GM19240 (cell line): ENCODE measurements around the gene KCNH6.

Experiments used
- DNase-seq: peaks from one replicate; pipeline ENCODE4 v3.0.0; 2011; ENCODE audit warnings: low spot score; ENCODE audit not compliant: insufficient read length

KCNH6 gene

DNA sequence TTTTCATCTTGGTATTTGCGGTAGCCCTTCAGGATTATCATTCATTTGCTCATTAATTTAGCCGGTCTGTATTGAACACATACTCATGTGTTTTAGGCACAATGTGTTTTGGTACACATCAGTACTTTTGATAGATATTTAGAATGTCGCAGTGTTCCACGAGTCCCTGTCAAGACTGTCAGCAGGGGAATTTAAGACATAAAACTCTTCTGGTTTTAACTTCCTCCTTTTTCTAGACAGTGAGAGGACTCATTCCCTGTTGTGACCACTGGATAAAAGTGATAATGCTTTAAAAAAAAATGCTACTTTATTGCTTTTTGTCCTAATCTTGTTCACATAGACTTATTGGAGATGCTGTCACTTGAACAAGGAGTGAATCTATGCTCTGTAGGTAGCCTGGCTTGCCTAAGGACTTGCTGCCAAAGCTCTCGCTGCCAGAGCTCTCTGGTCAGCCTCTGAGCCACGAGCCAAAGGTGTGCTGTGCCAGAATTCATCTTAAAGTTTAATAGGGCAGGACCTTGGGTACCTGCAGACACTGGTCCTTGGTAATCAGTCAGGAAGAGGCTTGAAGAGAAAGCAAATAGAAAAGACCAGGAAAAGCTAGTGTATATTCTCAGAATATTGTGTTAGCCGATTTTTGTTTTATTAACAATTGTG lies 32.5 kb downstream of the KCNH6 start:
- no peak for DNase-seq

DNA sequence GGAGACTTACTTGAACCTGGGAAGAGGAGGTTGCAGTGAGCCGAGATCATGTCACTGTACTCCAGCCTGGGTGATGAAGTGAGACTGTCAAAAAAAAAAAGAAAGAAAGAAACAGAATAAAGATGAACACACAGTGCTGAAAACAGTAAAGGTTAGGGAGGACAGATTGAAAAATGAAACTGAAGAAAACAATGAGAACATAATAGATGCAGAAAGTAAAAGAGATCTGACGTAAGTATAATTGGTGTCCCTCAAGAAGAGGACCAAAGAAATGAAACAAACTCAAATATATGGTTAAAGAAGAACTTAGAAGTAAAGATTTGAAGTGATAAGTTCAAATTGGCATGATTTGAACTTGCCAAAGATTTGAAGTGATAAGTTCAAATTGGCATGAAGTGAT lies 34.3 kb downstream of the KCNH6 start:
- no peak for DNase-seq

DNA sequence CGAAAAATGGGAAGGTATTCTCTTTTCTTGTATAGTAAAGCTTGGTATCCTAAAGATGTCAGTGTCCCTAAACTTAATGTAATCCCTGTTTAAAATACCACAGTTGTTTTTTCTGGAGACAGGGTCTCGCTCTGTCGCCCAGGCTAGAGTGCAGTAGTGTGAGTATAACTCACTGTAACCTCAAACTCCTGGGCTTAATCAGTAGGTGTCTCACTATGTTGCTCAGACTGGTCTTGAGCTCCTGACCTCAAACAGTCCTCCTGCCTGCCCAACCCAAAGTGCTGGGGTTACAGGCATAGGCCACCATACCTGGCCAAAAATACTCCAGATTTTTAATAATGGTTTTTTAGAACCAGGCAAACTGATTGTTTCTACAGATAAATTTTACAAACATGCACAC lies 35.3 kb downstream of the KCNH6 start:
- no peak for DNase-seq

DNA sequence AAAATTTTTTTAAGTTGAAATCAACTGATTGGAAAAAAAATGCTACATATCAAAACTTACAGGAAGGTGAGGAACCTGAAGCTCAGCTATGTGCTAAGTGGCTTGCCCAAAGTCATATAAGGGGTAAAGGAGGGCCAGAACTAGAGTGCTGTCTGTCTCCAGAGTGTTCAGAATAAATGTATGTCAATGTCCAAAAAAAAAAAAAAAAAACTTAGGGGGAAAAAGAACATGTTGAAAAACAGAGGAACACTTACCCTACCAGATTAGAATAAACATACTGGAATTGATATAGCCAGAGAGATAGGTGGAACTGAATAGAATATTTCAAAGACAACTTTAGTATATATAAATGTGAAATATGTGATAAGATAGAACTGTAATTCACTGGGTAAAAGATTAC lies 38.7 kb downstream of the KCNH6 start:
- no peak for DNase-seq

DNA sequence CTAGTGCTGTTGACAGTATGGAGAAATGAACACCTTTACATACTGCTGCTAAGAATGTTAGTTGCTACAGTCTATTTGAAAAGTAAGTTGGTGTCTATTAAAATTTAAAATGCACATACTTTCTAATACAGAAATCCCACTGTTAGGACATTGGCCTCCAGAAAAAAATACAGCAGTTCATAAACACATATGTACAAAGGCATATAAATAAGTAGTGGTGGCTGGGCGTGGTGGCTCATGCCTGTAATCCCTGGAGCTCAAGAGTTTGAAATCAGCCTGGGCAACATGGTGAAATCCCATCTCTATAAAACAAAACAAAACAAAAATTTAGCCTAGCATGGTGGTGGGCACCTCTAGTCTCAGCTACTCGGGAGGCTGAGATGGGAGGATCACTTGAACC lies 40.2 kb downstream of the KCNH6 start:
- DNase-seq, result no peak

DNA sequence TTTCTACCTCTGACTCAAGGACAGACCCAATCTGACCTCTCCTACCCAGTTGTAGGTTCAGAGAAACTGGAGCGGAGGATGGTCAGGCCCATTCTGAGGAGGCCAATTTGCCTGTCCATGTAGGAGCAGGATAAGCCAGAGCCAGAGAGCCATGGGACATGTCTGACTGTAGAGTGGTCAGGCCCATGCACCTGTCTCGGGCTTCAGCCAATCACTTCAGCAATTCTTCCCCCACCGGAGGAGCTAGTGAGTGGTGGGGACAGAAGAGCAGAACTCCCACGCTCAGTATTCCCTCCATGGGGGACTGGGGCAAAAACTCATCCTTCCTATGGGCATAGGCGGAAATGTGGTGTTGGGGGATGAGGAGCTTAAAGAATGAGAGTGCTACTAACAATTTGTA lies 41.4 kb downstream of the KCNH6 start:
- DNase-seq, result no peak

DNA sequence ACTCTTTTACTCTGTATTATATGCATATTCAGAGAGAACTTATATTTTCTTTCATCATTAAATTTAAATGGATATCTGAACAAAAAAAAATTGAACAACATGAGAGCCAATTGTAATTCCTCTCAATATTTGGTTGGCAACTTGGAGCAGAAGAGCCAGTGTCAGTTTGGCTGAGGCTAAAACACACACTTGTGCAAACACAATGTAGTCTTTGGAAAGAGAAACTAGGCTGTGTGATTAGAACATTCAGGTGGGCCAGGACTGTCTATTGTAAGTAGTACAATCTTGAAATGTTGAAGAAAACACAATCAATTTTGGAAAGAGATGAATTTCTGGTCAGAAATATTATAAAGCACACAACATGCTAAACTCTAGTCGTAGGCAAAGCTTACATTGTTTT lies 44.1 kb downstream of the KCNH6 start:
- DNase-seq, result no peak

DNA sequence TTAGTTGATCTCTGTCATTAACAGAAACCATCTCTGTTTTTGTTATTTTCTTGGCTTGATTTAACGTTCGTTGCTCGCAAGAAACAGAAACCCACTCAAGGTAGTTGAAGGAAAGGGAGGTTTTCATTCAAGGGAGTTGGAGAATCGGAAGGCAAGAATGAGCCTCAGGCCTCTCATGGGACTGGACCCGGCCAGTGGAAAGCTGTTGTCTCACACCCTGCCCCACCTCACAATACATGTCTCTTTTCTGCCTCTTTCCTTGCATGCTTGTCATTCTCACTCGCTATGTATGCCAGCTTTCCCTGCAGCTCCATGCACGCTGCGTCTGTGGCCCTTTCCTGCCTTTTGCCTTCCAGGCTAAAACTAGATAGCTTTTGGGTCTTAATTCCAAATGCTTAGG lies 45.4 kb downstream of the KCNH6 start:
- no peak for DNase-seq

DNA sequence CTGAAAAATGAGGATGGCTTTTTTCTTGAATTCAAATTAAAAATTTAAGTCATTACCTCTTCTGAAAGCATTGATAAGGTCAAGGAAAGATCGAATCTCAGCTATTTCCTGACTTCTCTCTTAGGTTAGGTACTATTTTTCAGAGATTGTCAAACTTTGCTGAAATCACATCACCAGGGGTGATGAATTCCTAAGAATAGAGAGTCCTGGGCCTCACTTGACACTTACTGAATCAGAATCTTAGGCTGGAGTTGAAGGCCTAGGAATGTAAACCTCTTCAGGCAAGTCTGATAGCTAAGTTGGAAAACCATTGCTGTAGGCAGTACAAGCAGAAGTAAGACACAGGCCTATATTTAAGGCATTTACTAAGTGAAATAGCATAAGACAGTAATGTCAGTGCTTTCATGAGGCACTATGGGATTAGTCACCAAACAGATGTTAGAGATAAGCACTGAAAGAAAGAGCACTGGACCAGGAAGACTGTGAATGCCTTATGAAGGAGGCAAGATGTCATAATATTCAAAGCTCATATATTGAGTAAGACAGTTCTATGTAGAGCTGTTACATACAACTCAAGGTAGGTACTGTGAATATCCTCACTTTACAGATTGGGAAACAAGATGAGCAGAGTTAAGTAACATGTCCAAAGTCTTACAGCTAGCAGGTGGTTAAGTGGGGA lies 48.6 kb downstream of the KCNH6 start:
- no peak for DNase-seq

DNA sequence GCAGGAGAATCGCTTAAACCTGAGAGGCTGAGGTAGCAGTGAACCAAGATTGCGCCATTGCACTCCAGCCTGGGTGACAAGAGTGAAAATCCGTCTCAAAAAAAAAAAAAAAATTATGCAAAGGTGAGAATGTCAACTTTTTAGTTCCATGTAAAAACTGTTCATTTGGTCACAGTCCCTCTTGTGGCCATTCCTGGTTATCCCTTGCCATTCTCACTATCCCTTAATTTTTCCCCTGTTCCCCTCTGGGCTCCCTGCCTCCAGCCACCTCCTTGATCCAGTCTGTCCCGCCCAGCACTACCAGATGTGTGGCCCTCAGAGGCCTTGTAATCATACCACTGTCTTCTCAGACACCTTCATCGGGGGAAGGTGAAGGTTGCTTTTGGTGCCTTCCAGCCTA lies 50.5 kb downstream of the KCNH6 start:
- DNase-seq, result no peak

DNA sequence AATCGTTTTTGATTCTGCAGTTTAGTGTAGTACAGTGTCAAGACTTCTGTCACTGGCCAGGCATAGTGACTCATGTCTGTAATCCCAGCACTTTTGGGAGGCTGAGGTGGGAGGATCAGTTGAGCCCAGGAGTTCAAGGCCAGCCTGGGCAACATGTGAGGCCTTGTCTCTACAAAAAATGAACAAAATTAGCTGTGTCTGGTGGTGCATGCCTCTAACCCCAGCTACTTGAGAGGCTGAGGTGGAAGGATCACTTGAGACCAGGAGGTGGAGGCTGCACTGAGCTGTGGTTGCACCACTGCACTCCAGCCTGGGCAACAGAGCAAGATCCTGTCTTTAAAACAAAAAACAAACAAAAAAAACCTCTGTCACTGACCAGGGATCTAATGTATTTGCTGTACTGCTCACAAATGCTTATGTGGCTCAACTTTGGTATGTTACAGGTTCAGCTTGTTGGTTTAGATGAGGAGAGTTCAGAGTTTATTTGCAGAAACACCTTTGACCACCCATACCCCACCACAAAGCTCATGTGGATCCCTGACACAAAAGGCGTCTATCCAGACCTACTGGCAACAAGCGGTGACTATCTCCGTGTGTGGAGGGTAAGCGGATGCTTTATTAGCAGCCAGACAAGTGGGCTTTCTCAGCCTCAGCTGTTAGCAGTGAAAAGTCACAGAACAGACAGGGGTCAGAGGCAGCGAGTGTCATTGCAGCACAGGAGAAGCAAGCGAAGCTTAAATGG lies 55.0 kb downstream of the KCNH6 start:
- no peak for DNase-seq

DNA sequence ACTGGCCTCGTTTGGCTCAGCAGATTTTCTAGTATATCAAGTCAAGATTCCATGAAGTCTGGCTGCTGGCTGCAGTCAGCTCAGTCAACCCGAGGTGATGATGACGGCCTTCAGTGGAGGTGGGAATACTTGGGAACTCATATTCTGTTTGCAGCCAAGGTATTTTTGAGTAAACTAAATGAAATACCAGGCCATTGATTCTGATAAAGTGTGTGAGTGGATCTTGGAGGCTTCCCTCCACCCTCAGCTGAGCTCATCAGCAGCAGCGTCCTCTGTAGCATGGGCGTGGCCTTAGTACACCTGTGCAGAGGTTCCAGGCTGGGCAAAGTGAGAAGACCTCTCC lies 55.6 kb downstream of the KCNH6 start:
- DNase-seq, result no peak

DNA sequence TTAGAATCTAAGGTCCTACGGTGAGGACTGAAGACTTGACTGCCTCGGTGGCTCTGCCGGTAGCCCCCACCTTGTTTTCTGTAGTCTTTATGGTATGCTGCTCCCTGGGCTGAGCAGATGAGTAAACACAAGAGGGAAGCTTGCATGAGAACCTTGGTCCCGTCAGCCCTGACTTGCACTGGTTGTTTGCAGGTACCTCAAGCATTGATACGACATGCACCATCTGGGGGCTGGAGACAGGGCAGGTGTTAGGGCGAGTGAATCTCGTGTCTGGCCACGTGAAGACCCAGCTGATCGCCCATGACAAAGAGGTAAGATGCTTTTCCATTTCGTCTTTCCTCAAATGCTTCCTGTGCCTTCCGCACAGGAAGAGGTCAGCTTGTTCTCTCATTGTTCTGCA lies 56.5 kb downstream of the KCNH6 start:
- no peak for DNase-seq

DNA sequence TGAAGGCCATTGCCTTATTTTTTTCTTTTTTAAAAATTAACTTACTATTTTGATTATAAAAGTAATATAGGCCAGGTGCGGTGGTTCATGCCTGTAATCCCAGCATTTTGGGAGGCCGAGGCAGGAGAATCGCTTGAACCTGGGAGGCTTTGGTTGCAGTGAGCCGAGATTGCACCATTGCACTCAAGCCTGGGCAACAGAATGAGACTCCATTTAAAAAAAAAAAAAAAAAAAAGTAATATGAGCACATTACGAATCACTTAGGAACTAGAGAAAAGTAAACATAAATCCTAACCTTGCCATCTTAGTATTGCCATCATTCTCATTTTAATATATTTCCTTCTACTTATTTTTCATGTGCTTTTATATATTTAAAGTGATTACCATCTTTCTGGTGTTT lies 64.6 kb downstream of the KCNH6 start:
- DNase-seq, result no peak

DNA sequence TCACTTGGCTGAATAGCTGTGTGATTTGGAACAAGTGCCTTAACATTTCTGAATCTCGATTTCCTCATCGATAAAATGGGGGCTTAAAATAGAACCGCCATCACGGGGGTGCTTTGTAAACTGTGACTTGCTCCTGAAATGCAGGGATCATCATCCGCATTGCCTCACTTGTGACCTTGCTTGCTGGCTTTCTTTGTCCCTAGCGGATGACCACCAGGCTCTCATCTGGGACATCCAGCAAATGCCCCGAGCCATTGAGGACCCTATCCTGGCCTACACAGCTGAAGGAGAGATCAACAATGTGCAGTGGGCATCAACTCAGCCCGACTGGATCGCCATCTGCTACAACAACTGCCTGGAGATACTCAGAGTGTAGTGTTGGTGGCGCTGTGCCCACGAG lies 65.6 kb downstream of the KCNH6 start:
- no peak for DNase-seq

DNA sequence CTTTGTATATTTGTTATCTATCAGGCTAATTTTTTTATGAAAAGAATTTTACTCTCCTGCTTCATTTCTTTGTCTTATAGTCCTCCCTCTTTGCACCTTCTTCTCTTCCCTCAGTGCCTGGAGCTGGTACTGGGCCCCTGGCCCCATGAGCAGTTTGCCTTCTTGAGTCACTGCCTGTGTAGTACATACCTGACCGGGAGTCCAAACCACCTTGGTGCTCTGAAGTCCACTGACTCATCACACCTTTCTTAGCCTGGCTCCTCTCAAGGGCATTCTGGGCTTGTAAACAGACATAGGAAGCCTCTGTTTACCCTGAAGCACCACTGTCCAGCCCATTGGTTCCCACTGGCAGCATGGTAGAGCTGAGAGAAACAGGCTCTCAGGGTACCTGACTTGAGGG lies 66.5 kb downstream of the KCNH6 start:
- no peak for DNase-seq

DNA sequence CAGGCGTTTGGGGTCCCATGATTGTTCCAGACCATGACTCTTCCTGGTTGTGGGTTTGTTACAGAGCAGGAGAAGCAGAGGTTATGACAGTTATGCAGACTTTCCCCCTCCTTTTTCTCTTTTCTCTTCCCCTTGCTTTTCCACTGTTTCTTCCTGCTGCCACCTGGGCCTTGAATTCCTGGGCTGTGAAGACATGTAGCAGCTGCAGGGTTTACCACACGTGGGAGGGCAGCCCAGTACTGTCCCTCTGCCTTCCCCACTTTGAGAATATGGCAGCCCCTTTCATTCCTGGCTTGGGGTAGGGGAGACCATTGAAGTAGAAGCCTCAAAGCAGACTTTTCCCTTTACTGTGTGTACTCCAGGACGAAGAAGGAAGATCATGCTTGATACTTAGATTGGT lies 69.6 kb downstream of the KCNH6 start:
- no peak for DNase-seq

DNA sequence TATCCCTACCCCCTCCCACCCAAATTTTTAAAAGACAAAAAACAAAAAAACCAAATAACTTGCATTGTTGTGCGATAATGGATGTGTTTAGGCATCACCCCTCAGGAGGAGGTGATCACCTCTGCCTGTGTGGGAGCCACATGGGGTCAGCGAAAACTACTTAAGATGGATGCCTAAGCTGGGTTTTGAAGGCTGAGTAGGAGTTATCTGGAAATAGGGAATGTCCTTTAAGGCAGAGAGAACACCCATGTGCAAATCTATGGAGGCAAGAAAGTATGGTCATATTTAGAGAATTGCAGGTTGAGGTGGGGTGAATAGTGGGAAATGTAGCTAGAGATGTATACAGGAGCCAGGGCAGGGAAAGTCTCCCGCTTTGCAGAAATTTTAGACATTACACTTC lies 72.0 kb downstream of the KCNH6 start:
- DNase-seq, result no peak
